HL-60/S4 treated with retinoic acid at 250 ng/mL for 4 days and 3 days (cell line): ENCODE results near the gene CHST1.

Source experiments
- in situ Hi-C: fragments of 300-500 bp; cut with MboI; formaldehyde crosslinking; loops from 2 replicates; pipeline ENCODE4 v1.7.0; 2022; ENCODE audit warnings: low sequenced_read_pairs

The CHST1 gene

DNA sequence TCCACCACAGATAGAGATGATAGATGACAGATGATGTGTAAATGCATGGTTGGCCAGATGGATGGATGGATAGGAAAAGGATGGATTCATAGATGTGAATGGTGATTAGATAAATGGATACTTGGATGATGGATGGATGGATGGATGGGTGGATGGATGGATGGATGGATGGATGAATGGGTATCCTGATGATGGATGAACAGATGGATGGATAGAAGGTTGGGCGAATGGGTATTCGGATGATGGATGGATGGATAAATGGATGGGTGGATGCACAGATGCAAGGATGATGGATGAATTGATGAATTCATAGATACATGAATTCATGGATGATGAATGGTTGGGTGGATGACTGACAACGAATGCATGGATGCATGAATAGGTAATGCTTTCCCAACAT is 56.1 kb downstream of the CHST1 start:
- in situ Hi-C loops: no loop called here

DNA sequence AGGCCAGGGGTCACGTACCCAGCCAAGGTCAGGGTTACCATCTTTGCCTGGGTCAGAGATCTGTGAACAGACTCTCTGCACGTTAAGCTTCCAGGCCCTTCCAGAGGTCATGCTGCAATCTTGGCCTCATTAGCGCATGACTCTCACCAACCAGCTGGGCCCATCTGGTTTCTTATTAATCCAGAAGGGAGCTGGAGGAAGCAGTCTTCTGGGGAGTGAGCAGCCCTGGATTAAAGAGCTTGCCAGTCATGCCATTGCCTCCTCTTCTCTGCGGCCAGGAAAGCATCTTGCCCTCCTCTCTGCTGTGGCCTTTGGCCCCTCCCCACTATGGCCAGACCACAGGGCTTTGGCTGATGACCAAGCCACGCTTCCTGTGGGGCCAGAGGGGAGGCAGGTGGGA is 57.4 kb downstream of the CHST1 start:
- in situ Hi-C loops: no loop called here

DNA sequence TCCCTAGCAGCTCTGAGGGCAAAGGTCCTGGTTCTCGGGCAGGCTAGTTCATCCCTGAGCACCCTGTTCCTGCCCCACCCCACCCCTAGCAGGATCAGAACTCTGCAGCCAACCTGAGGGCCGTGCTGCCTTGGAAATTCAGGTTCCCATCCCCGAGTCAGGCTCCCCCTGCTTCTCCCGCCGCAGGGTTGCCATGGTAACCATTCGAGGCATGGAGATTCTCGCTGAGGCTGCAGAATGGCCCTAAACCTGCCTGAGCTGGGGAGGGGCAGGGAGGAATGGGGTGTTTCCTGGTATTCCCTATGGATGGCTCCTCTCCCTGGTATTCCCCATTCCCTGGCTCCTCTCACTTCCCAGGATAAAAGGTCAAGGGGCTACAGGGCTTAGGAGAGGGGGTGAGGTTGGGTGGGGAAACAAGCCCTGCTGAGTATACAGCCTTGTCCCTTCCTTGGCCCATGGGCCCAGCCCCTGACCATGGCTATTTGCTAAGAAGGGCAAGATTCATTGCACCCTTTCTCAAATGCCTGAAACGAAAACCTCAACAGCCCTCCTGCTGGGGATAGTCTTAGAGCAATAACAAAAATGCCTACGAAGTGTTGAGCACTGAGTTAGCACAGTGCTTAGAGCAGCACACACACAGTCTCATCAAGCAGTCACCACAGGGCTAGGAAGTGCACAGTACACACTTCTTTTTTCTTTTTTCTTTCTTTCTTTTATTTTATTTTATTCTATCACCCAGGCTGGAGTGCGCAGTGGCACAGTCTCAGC is 58.7 kb downstream of the CHST1 start:
- in situ Hi-C loops: no loop called here

GRCh38 chr11:45605051-45605450 is 60.4 kb downstream of the CHST1 start:
- in situ Hi-C loops: no loop called here

DNA sequence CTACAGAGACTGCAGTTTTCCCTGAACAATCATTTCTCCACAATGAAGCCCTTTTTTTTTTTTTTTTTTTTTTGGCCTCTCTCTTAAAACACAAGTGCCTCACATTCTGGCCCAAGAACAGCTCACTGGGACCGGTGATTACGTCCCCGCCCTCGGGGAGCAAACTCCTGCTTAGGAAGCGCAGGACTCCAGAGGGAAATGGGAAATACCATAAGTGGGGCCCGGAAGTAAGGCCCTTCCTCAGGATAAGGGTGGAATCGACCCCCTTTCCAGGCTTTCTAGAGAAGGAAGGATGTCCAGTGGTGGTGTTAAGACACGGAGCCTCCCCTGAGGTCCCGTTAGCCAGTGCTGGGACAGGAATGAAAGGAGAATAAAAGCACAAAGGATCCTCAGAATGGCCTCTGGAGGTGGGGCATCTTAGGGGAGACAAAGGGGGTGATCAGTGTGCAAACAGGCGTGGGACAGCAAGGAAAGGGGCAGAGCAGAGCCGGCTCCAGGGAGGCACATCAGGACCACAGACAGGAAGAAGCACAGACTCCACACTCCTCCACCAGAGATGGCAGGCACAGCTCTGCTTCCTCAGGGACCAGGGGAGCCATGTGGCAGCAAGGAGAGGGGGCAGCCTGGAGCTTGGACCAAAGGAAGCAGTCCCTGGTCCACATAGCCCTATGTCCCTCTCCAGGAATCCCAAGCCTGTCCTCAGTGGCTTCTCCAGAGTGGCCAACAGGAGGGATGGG is 61.3 kb downstream of the CHST1 start:
- in situ Hi-C loops: no loop called here

DNA sequence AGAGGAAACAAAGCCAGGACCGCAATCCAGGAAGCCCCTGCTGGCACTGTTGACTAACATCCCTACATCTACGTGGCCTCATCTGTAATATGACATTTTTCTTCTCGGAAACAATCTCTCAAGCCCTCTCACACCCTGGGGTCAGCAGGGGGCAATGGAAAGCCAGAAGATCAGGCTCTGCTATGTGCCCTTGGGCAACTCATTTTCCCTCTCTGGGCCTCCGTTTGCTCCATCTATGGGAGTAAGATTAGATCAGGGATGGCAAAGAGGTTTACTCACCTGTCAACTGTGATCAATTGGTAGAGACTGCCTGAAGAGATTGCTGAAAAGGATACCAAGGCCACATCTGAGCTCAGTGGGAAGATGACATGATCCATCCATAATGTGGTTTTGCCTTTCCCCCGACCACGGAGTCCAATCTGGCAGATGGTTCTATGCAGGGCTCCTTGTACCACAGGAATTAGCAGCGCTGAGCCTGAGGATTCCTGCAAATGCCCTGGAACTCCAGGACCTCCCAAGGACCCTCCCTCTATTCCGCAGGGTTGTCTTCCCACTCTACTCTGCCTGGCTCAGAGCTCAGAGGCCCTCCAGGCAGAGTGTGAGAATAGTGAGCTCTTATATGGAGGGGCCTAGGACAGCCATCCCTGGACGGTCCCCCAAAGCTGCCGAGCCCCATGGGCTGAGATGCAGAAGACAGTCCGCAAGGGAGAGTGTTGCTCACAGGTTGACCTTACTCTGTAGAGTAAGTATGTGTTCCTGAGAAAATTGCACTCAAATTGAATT is 66.1 kb downstream of the CHST1 start:
- in situ Hi-C loops: no loop called here
